OCI-LY1 (cell line): ENCODE data around the gene YBX3.

Experiments
- H2AFZ ChIP-seq: fragments of 200-600 bp; sonication (generic), shearing (Covaris generic); 2 replicates; pipeline ENCODE4 v1.6.0; 2014; ENCODE audit warnings: antibody characterized with exemption, mild to moderate bottlenecking, low read length
- H3F3A ChIP-seq: fragments of 200-600 bp; sonication (generic), shearing (Covaris generic); 2 replicates; pipeline ENCODE4 v1.6.0; 2014; ENCODE audit warnings: mild to moderate bottlenecking, antibody characterized with exemption, low read length, moderate library complexity; ENCODE audit not compliant: insufficient read depth
- H3K27ac ChIP-seq: fragments of 200-600 bp; sonication (generic); 2 replicates; pipeline ENCODE4 v1.5.1; 2014; ENCODE audit warnings: low read length, mixed run types, mild to moderate bottlenecking, low read depth; ENCODE audit not compliant: poor library complexity, severe bottlenecking
- H3K27me3 ChIP-seq: fragments of 200-600 bp; sonication (generic); 2 replicates; pipeline ENCODE4 v1.6.0; 2014; ENCODE audit warnings: antibody characterized with exemption, mild to moderate bottlenecking, low read length, moderate library complexity; ENCODE audit not compliant: insufficient read depth
- H3K36me3 ChIP-seq: fragments of 200-600 bp; sonication (generic); 2 replicates; pipeline ENCODE4 v1.6.1; 2014; ENCODE audit warnings: mild to moderate bottlenecking, antibody characterized with exemption, low read length, moderate library complexity, mixed read lengths; ENCODE audit not compliant: insufficient read depth
- H3K4me1 ChIP-seq: fragments of 200-600 bp; sonication (generic); 2 replicates; pipeline ENCODE4 v1.5.1; 2014; ENCODE audit warnings: mild to moderate bottlenecking, low read length, moderate library complexity; ENCODE audit not compliant: insufficient read depth, severe bottlenecking
- H3K4me2 ChIP-seq: fragments of 200-600 bp; sonication (generic), shearing (Covaris generic); 2 replicates; pipeline ENCODE4 v1.6.1; 2014; ENCODE audit warnings: low read length
- H3K4me3 ChIP-seq: fragments of 200-600 bp; sonication (generic); 2 replicates; pipeline ENCODE4 v1.5.1; 2014; ENCODE audit warnings: low read length, low read depth, mild to moderate bottlenecking, mixed read lengths; ENCODE audit not compliant: poor library complexity, severe bottlenecking
- H3K79me2 ChIP-seq: fragments of 200-600 bp; shearing (Covaris generic); 2 replicates; pipeline ENCODE4 v1.6.1; 2016; ENCODE audit warnings: mixed run types, low read length, mixed read lengths; ENCODE audit not compliant: insufficient read depth
- H3K9ac ChIP-seq: fragments of 200-600 bp; sonication (generic), shearing (Covaris generic); 2 replicates; pipeline ENCODE4 v1.6.1; 2014; ENCODE audit warnings: mild to moderate bottlenecking, low read length, mixed read lengths
- H3K9me2 ChIP-seq: fragments of 200-600 bp; sonication (generic), shearing (Covaris generic); 2 replicates; pipeline ENCODE4 v1.6.1; 2014; ENCODE audit warnings: low read depth, mild to moderate bottlenecking, low read length, mixed read lengths
- H3K9me3 ChIP-seq: fragments of 200-600 bp; shearing (Covaris generic); 2 replicates; pipeline ENCODE4 v1.6.1; 2014; ENCODE audit warnings: low read length, mixed read lengths
- H4K20me1 ChIP-seq: fragments of 200-600 bp; sonication (generic), shearing (Covaris generic); 2 replicates; pipeline ENCODE4 v1.6.0; 2016; ENCODE audit warnings: mild to moderate bottlenecking, low read length; ENCODE audit not compliant: insufficient read depth
- EZH2 ChIP-seq: fragments of 200-600 bp; sonication (generic), shearing (Covaris generic); IDR thresholded peaks from 2 replicates; pipeline ENCODE4 v1.8.0; 2017; ENCODE audit warnings: borderline replicate concordance, mixed run types, mild to moderate bottlenecking, antibody characterized with exemption, low read length, moderate library complexity, mixed read lengths
- TF ChIP-seq, protein P1 (sequence below): fragments of 200-600 bp; sonication (generic), shearing (Covaris generic); IDR thresholded peaks from 2 replicates; pipeline ENCODE4 v1.5.1; 2017; ENCODE audit warnings: mild to moderate bottlenecking, antibody characterized with exemption, low read length, moderate library complexity, mixed read lengths

Gene YBX3

DNA sequence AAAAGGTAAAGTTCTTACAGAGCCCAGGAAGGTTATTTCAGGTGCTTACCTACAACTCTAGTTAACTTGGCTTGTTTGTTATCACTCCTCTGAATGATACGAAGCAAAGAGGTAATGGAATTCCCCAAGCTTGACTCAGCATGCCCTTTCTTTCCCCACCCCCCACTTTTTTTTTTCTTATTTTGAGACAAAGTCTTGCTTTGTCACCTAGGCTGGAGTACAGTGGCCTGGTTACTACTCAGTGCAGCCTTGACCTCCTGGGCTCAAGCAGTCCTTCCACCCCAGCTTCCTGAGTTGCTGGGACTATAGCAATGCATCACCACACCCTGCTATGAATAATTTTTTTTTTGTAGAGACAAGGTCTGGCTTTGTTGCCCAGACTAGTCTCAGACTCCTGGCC lies 17.1 kb upstream of the YBX3 start:
- Histone ChIP-seq H3K79me2 (no peaks in the 10 kb centered on the region), H3K4me2 (no peak overlapping the region), H3K27me3 (no peaks in the 10 kb centered on the region), H2AFZ (no peak overlapping the region), H3F3A (no peaks in the 10 kb centered on the region), H4K20me1 (no peaks in the 10 kb centered on the region), H3K9me2 (no peaks in the 10 kb centered on the region), H3K4me1 (no peaks in the 10 kb centered on the region), H3K27ac (no peak overlapping the region), H3K9me3 (no peaks in the 10 kb centered on the region), H3K9ac (no peak overlapping the region), H3K4me3 (no peak overlapping the region), H3K36me3 (no peaks in the 10 kb centered on the region)
- TF ChIP-seq, protein P1, sequence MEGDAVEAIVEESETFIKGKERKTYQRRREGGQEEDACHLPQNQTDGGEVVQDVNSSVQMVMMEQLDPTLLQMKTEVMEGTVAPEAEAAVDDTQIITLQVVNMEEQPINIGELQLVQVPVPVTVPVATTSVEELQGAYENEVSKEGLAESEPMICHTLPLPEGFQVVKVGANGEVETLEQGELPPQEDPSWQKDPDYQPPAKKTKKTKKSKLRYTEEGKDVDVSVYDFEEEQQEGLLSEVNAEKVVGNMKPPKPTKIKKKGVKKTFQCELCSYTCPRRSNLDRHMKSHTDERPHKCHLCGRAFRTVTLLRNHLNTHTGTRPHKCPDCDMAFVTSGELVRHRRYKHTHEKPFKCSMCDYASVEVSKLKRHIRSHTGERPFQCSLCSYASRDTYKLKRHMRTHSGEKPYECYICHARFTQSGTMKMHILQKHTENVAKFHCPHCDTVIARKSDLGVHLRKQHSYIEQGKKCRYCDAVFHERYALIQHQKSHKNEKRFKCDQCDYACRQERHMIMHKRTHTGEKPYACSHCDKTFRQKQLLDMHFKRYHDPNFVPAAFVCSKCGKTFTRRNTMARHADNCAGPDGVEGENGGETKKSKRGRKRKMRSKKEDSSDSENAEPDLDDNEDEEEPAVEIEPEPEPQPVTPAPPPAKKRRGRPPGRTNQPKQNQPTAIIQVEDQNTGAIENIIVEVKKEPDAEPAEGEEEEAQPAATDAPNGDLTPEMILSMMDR, result no peak
- no peak for TF ChIP-seq EZH2

DNA sequence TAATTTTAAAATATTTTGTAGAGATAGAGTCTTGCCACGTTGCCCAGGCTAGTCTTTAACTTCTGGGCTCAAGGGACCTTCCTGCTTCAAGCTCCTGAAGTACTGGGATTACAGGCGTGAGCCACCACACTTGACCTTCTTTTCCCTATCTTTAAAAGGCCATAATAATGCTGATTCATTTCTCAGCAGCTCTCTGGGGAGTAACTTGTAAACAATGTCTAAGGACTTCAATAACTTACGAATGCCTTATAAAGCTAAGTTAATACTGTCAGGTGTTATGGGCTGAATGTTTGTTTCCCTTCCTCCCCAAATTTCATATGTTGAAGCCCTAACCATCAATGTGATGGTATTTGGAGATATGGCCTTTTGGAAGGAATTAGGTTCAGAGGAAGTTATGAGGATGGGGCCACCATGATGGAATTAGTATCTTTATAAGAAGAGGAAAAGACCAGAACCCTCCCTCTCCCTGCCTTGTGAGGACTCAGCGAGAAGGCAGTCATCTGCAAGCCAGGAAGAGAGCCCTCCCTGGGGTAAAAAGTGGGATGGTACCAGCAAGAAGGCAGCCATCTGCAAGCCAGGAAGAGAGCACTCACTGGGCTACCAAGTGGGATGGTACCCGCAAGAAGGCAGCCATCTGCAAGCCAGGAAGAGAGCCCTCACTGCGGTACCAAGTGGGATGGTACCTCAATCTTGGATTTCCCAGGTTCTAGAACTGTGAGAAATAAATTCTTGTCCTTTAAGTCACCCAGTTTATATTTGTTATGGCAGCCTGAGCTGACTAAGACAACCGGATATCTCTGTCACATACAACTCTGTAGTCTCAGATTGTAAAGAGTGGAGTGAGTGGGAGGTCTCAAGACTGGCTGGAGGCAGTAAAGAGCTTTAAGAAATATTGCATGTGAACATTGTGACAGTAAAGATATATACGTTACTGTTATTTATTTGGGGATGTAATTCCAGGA lies 16.3 kb upstream of the YBX3 start:
- Histone ChIP-seq H3K4me1 (no peaks in the 10 kb centered on the region), H3K9ac (no peak overlapping the region), H3K27ac (no peak overlapping the region), H3K4me2 (no peak overlapping the region), H4K20me1 (no peaks in the 10 kb centered on the region), H2AFZ (no peak overlapping the region), H3K27me3 (no peaks in the 10 kb centered on the region), H3K4me3 (no peak overlapping the region), H3F3A (no peaks in the 10 kb centered on the region), H3K9me2 (no peaks in the 10 kb centered on the region), H3K36me3 (no peaks in the 10 kb centered on the region), H3K9me3 (no peaks in the 10 kb centered on the region), H3K79me2 (no peaks in the 10 kb centered on the region)
- TF ChIP-seq, protein P1, result no peak
- no peak for TF ChIP-seq EZH2

DNA sequence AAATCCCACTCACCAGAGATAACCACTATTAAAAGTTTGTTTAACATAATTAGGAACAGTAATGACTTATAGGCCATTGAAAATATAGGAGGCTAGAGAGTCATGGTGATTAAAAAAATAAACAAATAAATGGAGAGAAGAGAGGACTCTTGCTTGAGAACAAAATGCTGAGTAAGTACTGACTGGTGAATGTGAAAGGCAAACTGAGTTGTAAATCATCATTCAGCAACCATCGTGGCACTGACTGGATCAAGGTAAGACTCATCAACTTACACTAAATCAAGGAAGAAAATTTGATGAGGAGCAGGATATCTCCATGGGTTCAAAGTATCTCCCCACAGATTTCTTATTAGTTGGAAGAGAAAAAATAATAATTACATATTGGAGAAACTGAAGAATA lies 14.1 kb upstream of the YBX3 start:
- Histone ChIP-seq H3K79me2 (no peaks in the 10 kb centered on the region), H3K27me3 (no peaks in the 10 kb centered on the region), H3K4me3 (no peak overlapping the region), H3K4me2 (no peak overlapping the region), H3K9me3 (no peaks in the 10 kb centered on the region), H3K9me2 (no peaks in the 10 kb centered on the region), H2AFZ (no peak overlapping the region), H3K9ac (no peak overlapping the region), H4K20me1 (no peaks in the 10 kb centered on the region), H3K4me1 (no peaks in the 10 kb centered on the region), H3K36me3 (no peaks in the 10 kb centered on the region), H3K27ac (no peak overlapping the region), H3F3A (no peaks in the 10 kb centered on the region)
- no peak for TF ChIP-seq EZH2
- TF ChIP-seq, protein P1, result no peak
